HL-60 (cell line): Measurements from ENCODE around the gene ALK.

ENCODE experiments used
- DNase-seq, 2 experiments: peaks; one replicate each; pipeline ENCODE4 v3.0.0-alpha.2; 2010 to 2020; ENCODE audit warnings: low read depth in 1 of 2, low spot score in 1 of 2
- H3K27ac ChIP-seq: fragments of 250-450 bp; sonication (Bioruptor Pico); replicated peaks from 2 replicates; pipeline ENCODE4 v1.5.1; 2020; ENCODE audit warnings: mild to moderate bottlenecking, moderate library complexity
- H3K27me3 ChIP-seq: fragments of 250-450 bp; sonication (Bioruptor Pico); 2 replicates; pipeline ENCODE4 v1.5.1; 2021; ENCODE audit warnings: mild to moderate bottlenecking, moderate library complexity; ENCODE audit not compliant: insufficient read depth, poor library complexity, severe bottlenecking
- H3K4me3 ChIP-seq: replicated peaks from 2 replicates; pipeline ENCODE4 v1.5.1; 2011; ENCODE audit warnings: mild to moderate bottlenecking, control low read depth, low read length; ENCODE audit not compliant: insufficient read depth
- GABPA ChIP-seq: IDR thresholded peaks from 2 replicates; pipeline ENCODE4 v1.6.1; 2012; ENCODE audit warnings: low read depth
- POLR2AphosphoS5 ChIP-seq: IDR thresholded peaks from 2 replicates; pipeline ENCODE4 v1.6.1; 2012; ENCODE audit warnings: low read depth
- SPI1 ChIP-seq: IDR thresholded peaks from 2 replicates; pipeline ENCODE4 v1.6.1; 2012; ENCODE audit warnings: low read depth, mild to moderate bottlenecking, borderline replicate concordance
- TF ChIP-seq, protein P1 (sequence below): IDR thresholded peaks from 2 replicates; pipeline ENCODE4 v1.6.1; 2012; ENCODE audit warnings: low read depth; ENCODE audit not compliant: insufficient replicate concordance
- TF ChIP-seq, protein P2 (sequence below): IDR thresholded peaks from one replicate; pipeline ENCODE4 v1.5.1; 2011; ENCODE audit warnings: low read length, control low read depth, inconsistent platforms; ENCODE audit not compliant: insufficient read depth

The ALK gene

DNA sequence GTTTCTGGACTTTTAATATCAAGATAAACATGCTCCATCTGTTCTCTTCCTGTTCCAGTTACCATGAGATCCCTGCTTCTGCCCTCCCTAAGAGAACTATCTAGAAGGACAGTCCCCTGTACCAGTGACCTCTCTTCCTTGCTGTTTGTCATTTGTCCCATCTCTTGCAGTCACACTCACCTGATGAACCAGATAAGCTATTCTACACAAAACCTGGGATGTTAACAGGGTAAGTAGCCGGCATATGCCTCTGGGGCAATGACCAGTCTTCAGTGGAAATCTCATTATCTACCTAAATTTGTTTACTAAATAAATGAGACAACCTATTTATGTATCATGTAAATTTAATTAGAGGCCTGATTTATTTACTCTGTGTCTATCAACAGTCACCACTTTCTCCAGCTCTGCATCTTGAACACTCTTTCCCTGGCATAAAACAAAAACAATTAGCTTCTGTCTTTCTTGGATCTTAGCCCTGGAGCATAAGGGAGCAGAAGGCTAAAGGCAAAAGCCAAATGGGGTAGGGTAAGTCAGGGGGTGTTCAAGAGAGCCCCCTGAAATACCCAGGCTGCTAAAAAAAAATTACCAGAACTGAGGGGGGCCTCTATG, 337.7 kb downstream of the ALK start:
- H3K27me3 ChIP-seq: no peaks in the 10 kb centered on the region
- no peak overlapping the region for H3K4me3 ChIP-seq
- no peak overlapping the region for H3K27ac ChIP-seq
- TF ChIP-seq, protein P1, sequence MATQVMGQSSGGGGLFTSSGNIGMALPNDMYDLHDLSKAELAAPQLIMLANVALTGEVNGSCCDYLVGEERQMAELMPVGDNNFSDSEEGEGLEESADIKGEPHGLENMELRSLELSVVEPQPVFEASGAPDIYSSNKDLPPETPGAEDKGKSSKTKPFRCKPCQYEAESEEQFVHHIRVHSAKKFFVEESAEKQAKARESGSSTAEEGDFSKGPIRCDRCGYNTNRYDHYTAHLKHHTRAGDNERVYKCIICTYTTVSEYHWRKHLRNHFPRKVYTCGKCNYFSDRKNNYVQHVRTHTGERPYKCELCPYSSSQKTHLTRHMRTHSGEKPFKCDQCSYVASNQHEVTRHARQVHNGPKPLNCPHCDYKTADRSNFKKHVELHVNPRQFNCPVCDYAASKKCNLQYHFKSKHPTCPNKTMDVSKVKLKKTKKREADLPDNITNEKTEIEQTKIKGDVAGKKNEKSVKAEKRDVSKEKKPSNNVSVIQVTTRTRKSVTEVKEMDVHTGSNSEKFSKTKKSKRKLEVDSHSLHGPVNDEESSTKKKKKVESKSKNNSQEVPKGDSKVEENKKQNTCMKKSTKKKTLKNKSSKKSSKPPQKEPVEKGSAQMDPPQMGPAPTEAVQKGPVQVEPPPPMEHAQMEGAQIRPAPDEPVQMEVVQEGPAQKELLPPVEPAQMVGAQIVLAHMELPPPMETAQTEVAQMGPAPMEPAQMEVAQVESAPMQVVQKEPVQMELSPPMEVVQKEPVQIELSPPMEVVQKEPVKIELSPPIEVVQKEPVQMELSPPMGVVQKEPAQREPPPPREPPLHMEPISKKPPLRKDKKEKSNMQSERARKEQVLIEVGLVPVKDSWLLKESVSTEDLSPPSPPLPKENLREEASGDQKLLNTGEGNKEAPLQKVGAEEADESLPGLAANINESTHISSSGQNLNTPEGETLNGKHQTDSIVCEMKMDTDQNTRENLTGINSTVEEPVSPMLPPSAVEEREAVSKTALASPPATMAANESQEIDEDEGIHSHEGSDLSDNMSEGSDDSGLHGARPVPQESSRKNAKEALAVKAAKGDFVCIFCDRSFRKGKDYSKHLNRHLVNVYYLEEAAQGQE: no peak
- TF ChIP-seq SPI1 (no peak), POLR2AphosphoS5 (no peak), GABPA (no peak)
- TF ChIP-seq, protein P2, sequence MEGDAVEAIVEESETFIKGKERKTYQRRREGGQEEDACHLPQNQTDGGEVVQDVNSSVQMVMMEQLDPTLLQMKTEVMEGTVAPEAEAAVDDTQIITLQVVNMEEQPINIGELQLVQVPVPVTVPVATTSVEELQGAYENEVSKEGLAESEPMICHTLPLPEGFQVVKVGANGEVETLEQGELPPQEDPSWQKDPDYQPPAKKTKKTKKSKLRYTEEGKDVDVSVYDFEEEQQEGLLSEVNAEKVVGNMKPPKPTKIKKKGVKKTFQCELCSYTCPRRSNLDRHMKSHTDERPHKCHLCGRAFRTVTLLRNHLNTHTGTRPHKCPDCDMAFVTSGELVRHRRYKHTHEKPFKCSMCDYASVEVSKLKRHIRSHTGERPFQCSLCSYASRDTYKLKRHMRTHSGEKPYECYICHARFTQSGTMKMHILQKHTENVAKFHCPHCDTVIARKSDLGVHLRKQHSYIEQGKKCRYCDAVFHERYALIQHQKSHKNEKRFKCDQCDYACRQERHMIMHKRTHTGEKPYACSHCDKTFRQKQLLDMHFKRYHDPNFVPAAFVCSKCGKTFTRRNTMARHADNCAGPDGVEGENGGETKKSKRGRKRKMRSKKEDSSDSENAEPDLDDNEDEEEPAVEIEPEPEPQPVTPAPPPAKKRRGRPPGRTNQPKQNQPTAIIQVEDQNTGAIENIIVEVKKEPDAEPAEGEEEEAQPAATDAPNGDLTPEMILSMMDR: no peak
- DNase-seq: no peak

DNA sequence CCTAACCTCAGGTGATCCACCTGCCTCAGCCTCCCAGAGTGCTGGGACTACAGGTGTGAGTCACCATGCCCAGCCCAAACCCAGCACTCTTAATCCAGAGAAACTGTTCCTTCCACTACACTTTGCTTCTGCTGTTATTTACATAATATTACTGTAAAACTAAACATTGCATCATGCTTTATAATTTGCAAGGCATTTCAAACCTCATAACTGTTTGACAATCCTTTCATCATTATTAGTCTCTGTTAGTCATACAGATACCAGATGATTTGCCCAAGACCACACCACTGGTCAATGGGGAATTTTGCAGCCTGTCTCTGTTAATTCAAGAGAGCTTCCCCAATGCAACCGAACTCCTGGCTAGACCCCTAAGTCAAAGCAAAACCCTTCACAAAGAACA, 338.3 kb downstream of the ALK start:
- Histone ChIP-seq H3K27me3 (no peaks in the 10 kb centered on the region), H3K27ac (no peak overlapping the region), H3K4me3 (no peak overlapping the region)
- DNase-seq: no peak
- no peak for TF ChIP-seq SPI1
- TF ChIP-seq GABPA: no peak
- TF ChIP-seq, protein P1: no peak
- TF ChIP-seq, protein P2: no peak
- TF ChIP-seq POLR2AphosphoS5: no peak

DNA sequence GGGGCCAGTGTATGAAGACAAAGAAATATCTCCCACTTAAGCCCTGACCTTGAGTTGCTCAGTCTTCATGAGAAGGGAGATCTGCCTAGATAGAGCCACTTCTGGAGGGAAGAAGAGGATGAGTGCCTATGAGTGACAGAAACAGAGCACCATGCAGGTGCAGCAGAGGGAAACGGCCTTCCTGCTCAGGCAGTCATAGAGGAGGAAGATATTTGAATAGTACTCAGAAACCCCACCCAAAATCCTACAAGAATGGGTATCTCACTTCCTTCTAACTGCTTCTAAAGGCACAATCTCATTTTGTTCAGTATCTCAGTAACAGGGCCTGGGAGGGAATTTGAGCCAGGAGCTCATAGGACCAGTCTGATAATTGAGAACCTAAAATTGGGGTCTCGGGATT, 339.3 kb downstream of the ALK start:
- no peaks in the 10 kb centered on the region for H3K27me3 ChIP-seq
- TF ChIP-seq, protein P1: no peak
- TF ChIP-seq GABPA: no peak
- H3K4me3 ChIP-seq: no peak overlapping the region
- no peak for DNase-seq
- no peak overlapping the region for H3K27ac ChIP-seq
